DOHH2 (cell line): ENCODE data around the gene AGER.

Source experiments
- CTCF ChIP-seq: fragments of 200-600 bp; sonication (generic); IDR thresholded peaks from one replicate; pipeline ENCODE4 v1.5.1; 2014; ENCODE audit warnings: antibody characterized with exemption, mild to moderate bottlenecking, low read depth, low read length; ENCODE audit not compliant: poor library complexity, severe bottlenecking
- EZH2phosphoT487 ChIP-seq: fragments of 200-600 bp; sonication (generic); IDR thresholded peaks from 2 replicates; pipeline ENCODE4 v1.6.1; 2017; ENCODE audit warnings: borderline replicate concordance, mild to moderate bottlenecking, antibody characterized with exemption, low read length, moderate library complexity, mixed read lengths

GRCh38 chr6:32218167-32218566 lies 34.1 kb upstream of the AGER start:
- TF ChIP-seq EZH2phosphoT487 (no peak), CTCF (no peak)
